DMS 273 (cell line): Measurements from ENCODE around the gene MEOX2.

Source experiments
- DNase-seq: peaks from one replicate; lab custom pipeline; 2025; ENCODE audit not compliant: unreplicated experiment; lab: John Stamatoyannopoulos, UW

MEOX2 gene

GRCh38 chr7:15566476-15566875 is 120.0 kb downstream of the MEOX2 start:
- DNase-seq, result no peak

- DNase-seq, result peak; percentile 22
These were observed 124.6 kb downstream of the MEOX2 start, which contains the start of gene AGMO for GRCh38 chr7:15561835-15562234. AGMO (minus strand) TSS chr7:15562015.
